Astrocyte (in vitro differentiated cells and primary cell): Measurements from ENCODE around the gene FAAH.
A peak's percentile ranks its signal among the peaks of the same experiment; 100 is the strongest.

ENCODE experiments used
- CTCF ChIP-seq: IDR thresholded peaks from 2 replicates; pipeline ENCODE4 v1.5.1; 2011; ENCODE audit warnings: low read depth, mild to moderate bottlenecking, inconsistent platforms, low read length, moderate library complexity; ENCODE audit not compliant: insufficient read depth
- EZH2 ChIP-seq: IDR thresholded peaks from 2 replicates; pipeline ENCODE4 v1.6.1; 2012; ENCODE audit warnings: mild to moderate bottlenecking, low read length, inconsistent platforms; ENCODE audit not compliant: insufficient read depth

- TF ChIP-seq CTCF = peak; percentile 5
- no peak for TF ChIP-seq EZH2
Observed at GRCh38 chr1:46411601-46412341, 17.7 kb downstream of the FAAH start.
